K562 (cell line): Measurements from ENCODE around the gene PABPC1L. TPM values are rescaled to one million over a fixed set of nuclear protein-coding genes. Genes with fewer than 3 reads are reported as not detected.

Experiments
- CBFA2T2 ChIP-seq: fragments of 450-650 bp; conservative IDR thresholded peaks from 2 replicates; pipeline ENCODE4 v1.6.1; 2017; ENCODE audit warnings: mild to moderate bottlenecking
- E2F8 ChIP-seq: fragments of 450-650 bp; IDR thresholded peaks from 2 replicates; pipeline ENCODE4 v1.7.1; 2018; ENCODE audit warnings: mild to moderate bottlenecking, low read depth; ENCODE audit not compliant: partially characterized antibody
- FOSL1 ChIP-seq: fragments of 200-800 bp; sonication (Bioruptor generic); conservative IDR thresholded peaks from 2 replicates; pipeline ENCODE4 v1.6.1; 2016; ENCODE audit warnings: missing genetic modification characterization, missing compliant biosample characterization
- HMGN3 ChIP-seq: IDR thresholded peaks from 2 replicates; pipeline ENCODE4 v1.6.1; 2011; ENCODE audit warnings: borderline replicate concordance, low read depth, mild to moderate bottlenecking, mixed read lengths, low read length; ENCODE audit not compliant: insufficient read length; ENCODE audit errors: extremely low read depth
- KAT7 ChIP-seq: sonication (generic); formaldehyde crosslinking; IDR thresholded peaks from 2 replicates; pipeline ENCODE4 v1.8.0; 2022; ENCODE audit warnings: missing genetic modification reagents, mild to moderate bottlenecking, borderline replicate concordance
- RNF219 ChIP-seq: fragments of 250-450 bp; sonication (Bioruptor Pico); IDR thresholded peaks from 2 replicates; pipeline ENCODE4 v1.5.0; 2022; ENCODE audit warnings: mild to moderate bottlenecking
- STAG1 ChIP-seq: sonication (generic); formaldehyde crosslinking; IDR thresholded peaks from 2 replicates; pipeline ENCODE4 v1.5.0; 2020; ENCODE audit warnings: missing genetic modification reagents, borderline replicate concordance
- TAF1 ChIP-seq: IDR thresholded peaks from 2 replicates; pipeline ENCODE4 v1.6.1; 2011; ENCODE audit warnings: mild to moderate bottlenecking, low read length, moderate library complexity; ENCODE audit not compliant: insufficient read depth, control insufficient read depth, severe bottlenecking; ENCODE audit errors: extremely low read depth
- TCF7 ChIP-seq: sonication (generic); IDR thresholded peaks from 2 replicates; pipeline ENCODE4 v1.6.1; 2016; ENCODE audit warnings: antibody characterized with exemption, borderline replicate concordance
- TCFL5 ChIP-seq: fragments of 250-450 bp; sonication (Bioruptor Pico); conservative IDR thresholded peaks from 2 replicates; pipeline ENCODE4 v1.6.1; 2021; ENCODE audit warnings: mild to moderate bottlenecking, moderate library complexity, matching md5 sums
- ZC3H4 ChIP-seq: sonication (generic); formaldehyde crosslinking; IDR thresholded peaks from 2 replicates; pipeline ENCODE4 v1.9.0; 2021; ENCODE audit warnings: missing genetic modification reagents, borderline replicate concordance
- polyA plus RNA-seq, 8 experiments: library from polyadenylated mRNA; depleted of rRNA in 4 of 8; stranded (reverse) in 5 of 8; unstranded in 3 of 8; fragments of >200 nt; fragmentation: Nextera tagmentation in 2 of 8; fragmentation: Illumina TruSeq in 1 of 8; extraction: Ambion mirVana in 2 of 8; extraction: Trizol in 1 of 8; gene quantifications; 2 replicates each; pipeline versions ENCODE4 v1.2.1 to v1.2.3, GENCODE V29; 2011 to 2014; ENCODE audit warnings: inconsistent platforms in 1 of 8, missing spikeins in 1 of 8
- total RNA-seq, 7 experiments: library from RNA; depleted of rRNA in 6 of 7; stranded (reverse); fragments of >200 nt in 6 of 7; fragmentation: Illumina TruSeq in 2 of 7; extraction: Trizol in 2 of 7; gene quantifications; 2 replicates each; pipeline versions ENCODE4 v1.2.1 to v1.2.3, GENCODE V29; 2011 to 2021; ENCODE audit warnings: low replicate concordance in 1 of 7
- TF ChIP-seq, protein P1 (sequence below), 2 experiments: fragments of 450-650 bp; IDR thresholded peaks; 2 replicates each; pipeline ENCODE4 v1.6.1; 2016
- TF ChIP-seq, protein P2 (sequence below): fragments of 450-650 bp; IDR thresholded peaks from 2 replicates; pipeline ENCODE4 v1.6.1; 2016; ENCODE audit warnings: borderline replicate concordance

Gene PABPC1L
- total and polyA plus RNA-seq, 9 of the 15 experiments (the other 6 are each of a cell fraction or from before 2014, with no cell fraction given) = 6.0 to 90.3 (median 15.8) TPM

DNA sequence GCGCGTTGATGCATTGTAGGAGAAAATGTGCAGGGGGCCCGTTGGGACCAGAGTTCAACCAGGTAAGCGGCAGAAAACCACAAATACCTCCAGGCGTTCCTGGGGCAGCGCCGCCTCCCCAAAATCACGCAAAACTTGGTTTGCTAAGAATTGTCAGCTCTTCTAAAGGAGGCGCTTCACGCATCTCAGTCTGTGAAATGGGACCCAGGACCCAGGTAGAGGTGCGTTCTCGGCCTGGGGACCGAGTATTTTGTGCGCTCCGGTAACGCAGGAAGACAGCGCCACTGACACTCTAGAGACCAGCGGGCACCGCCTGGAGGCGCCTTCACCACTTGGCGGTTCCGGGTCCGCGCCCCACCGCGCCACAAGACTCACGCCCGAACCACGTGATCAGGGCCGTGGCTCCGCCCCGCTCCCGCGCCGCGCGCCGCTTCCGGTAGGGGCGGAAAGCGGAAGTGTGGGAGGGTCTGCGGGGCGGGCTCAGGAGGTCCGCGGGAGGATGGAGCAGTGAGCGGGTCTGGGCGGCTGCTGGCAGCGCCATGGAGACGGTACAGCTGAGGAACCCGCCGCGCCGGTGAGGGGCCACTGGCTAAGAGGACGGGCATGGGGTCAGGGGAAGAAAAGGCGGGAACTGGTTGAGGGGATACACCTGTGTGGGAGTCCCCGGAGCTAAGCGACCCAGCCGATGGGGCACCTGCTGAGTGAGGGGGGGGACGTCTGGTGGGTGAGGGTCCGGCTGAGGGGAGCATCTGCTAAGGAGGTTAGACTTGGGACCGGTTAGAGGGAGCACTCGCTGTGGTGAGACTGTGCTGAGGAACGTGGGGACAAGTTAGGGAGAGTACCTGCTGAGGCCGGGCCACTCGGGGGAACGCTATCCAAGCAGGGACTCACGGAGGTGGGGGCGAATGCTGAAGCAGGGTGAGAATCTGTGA lies 56.4 kb downstream of the PABPC1L start, which contains the start of gene STK4 (continued):
- TF ChIP-seq, protein P1, sequence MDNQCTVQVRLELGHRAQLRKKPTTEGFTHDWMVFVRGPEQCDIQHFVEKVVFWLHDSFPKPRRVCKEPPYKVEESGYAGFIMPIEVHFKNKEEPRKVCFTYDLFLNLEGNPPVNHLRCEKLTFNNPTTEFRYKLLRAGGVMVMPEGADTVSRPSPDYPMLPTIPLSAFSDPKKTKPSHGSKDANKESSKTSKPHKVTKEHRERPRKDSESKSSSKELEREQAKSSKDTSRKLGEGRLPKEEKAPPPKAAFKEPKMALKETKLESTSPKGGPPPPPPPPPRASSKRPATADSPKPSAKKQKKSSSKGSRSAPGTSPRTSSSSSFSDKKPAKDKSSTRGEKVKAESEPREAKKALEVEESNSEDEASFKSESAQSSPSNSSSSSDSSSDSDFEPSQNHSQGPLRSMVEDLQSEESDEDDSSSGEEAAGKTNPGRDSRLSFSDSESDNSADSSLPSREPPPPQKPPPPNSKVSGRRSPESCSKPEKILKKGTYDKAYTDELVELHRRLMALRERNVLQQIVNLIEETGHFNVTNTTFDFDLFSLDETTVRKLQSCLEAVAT (IDR thresholded peaks at IDR 0.05) = peak in 1 of 2 experiments; percentile 61; a peak in 1 of 4 replicates
- 0 out of 2 replicates have a peak, but pooled peaks have one; percentile 28 for TF ChIP-seq TCF7
- peak; percentile 69; the same call in 1 of the 2 replicates for TF ChIP-seq KAT7 (CRISPR knock-in tag)
- no peak for TF ChIP-seq STAG1
- TF ChIP-seq ZC3H4 (CRISPR knock-in tag) = no peak
- peak; percentile 94 for TF ChIP-seq E2F8
- no peak for TF ChIP-seq TCFL5
- TF ChIP-seq RNF219 = no peak
- peak; percentile 94 for TF ChIP-seq HMGN3
- TF ChIP-seq TAF1 = peak; percentile 42
- TF ChIP-seq FOSL1 (tag) = peak; percentile 34; the same call in 1 of the 2 replicates
- TF ChIP-seq, protein P2, sequence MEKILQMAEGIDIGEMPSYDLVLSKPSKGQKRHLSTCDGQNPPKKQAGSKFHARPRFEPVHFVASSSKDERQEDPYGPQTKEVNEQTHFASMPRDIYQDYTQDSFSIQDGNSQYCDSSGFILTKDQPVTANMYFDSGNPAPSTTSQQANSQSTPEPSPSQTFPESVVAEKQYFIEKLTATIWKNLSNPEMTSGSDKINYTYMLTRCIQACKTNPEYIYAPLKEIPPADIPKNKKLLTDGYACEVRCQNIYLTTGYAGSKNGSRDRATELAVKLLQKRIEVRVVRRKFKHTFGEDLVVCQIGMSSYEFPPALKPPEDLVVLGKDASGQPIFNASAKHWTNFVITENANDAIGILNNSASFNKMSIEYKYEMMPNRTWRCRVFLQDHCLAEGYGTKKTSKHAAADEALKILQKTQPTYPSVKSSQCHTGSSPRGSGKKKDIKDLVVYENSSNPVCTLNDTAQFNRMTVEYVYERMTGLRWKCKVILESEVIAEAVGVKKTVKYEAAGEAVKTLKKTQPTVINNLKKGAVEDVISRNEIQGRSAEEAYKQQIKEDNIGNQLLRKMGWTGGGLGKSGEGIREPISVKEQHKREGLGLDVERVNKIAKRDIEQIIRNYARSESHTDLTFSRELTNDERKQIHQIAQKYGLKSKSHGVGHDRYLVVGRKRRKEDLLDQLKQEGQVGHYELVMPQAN = peak; percentile 82
- peak; percentile 88 for TF ChIP-seq CBFA2T2
